Neural progenitor cell (in vitro differentiated cells): Measurements from ENCODE around the gene ZAR1L. TPM values are rescaled to one million over a fixed set of nuclear protein-coding genes. Genes with fewer than 3 reads are reported as not detected.

ENCODE experiments used
- DNase-seq: peaks from one replicate; pipeline ENCODE4 v3.0.0-alpha.2; 2016; ENCODE audit warnings: low spot score
- H2AFZ ChIP-seq: fragments of 200-600 bp; sonication (generic); replicated peaks from 2 replicates; pipeline ENCODE4 v1.6.1; 2016; ENCODE audit warnings: antibody characterized with exemption
- H3F3A ChIP-seq: fragments of 200-600 bp; sonication (generic); 2 replicates; pipeline ENCODE4 v1.6.1; 2016; ENCODE audit warnings: antibody characterized with exemption, low read depth
- H3K27ac ChIP-seq: fragments of 200-600 bp; sonication (generic); 2 replicates; pipeline ENCODE4 v1.5.1; 2016; ENCODE audit warnings: mild to moderate bottlenecking
- H3K27me3 ChIP-seq: fragments of 200-600 bp; sonication (generic); 2 replicates; pipeline ENCODE4 v1.6.1; 2016; ENCODE audit warnings: mild to moderate bottlenecking, moderate library complexity
- H3K36me3 ChIP-seq: fragments of 200-600 bp; sonication (generic); 2 replicates; pipeline ENCODE4 v1.5.1; 2016
- H3K4me1 ChIP-seq: fragments of 200-600 bp; sonication (generic); 2 replicates; pipeline ENCODE4 v1.6.1; 2016; ENCODE audit warnings: mixed run types
- H3K4me2 ChIP-seq: fragments of 200-600 bp; sonication (generic); 2 replicates; pipeline ENCODE4 v1.6.1; 2016
- H3K4me3 ChIP-seq: fragments of 200-600 bp; sonication (generic); 2 replicates; pipeline ENCODE4 v1.5.1; 2016
- H3K79me2 ChIP-seq: fragments of 200-600 bp; sonication (generic); 2 replicates; pipeline ENCODE4 v1.6.1; 2016; ENCODE audit warnings: low read depth
- H3K9ac ChIP-seq: fragments of 200-600 bp; sonication (generic); 2 replicates; pipeline ENCODE4 v1.6.1; 2016
- H3K9me3 ChIP-seq: fragments of 200-600 bp; sonication (generic); 2 replicates; pipeline ENCODE4 v1.5.1; 2016; ENCODE audit warnings: low read depth
- H4K20me1 ChIP-seq: fragments of 200-600 bp; sonication (generic); 2 replicates; pipeline ENCODE4 v1.6.1; 2016; ENCODE audit warnings: low read depth
- H3K27ac Mint-ChIP-seq: 3 replicates; pipeline ENCODE4 v1.8.0; 2021; ENCODE audit warnings: mixed read lengths
- H3K27me3 Mint-ChIP-seq: 2 replicates; pipeline ENCODE4 v1.8.0; 2022; ENCODE audit warnings: low read depth, mild to moderate bottlenecking, inconsistent platforms, moderate library complexity, mixed read lengths; ENCODE audit not compliant: insufficient read depth
- H3K36me3 Mint-ChIP-seq: 3 replicates; pipeline ENCODE4 v1.8.0; 2021; ENCODE audit warnings: mixed read lengths
- H3K4me1 Mint-ChIP-seq: 3 replicates; pipeline ENCODE4 v1.8.0; 2021; ENCODE audit warnings: mixed read lengths
- H3K4me3 Mint-ChIP-seq: 3 replicates; pipeline ENCODE4 v1.8.0; 2021; ENCODE audit warnings: mild to moderate bottlenecking, moderate library complexity, mixed read lengths
- H3K9me3 Mint-ChIP-seq: 3 replicates; pipeline ENCODE4 v1.8.0; 2020; ENCODE audit warnings: mixed read lengths
- EZH2 ChIP-seq: fragments of 200-600 bp; sonication (generic); IDR thresholded peaks from 2 replicates; pipeline ENCODE4 v1.6.1; 2017; ENCODE audit warnings: antibody characterized with exemption, mild to moderate bottlenecking, moderate library complexity
- EZH2phosphoT487 ChIP-seq: fragments of 200-600 bp; sonication (generic); IDR thresholded peaks from 2 replicates; pipeline ENCODE4 v1.6.1; 2017; ENCODE audit warnings: antibody characterized with exemption
- total RNA-seq: library from RNA; depleted of rRNA; stranded (reverse); fragments of >200 nt; gene quantifications from 2 replicates; pipeline ENCODE4 v1.2.3, GENCODE V29; 2015; ENCODE audit warnings: low replicate concordance
- TF ChIP-seq, protein P1 (sequence below): fragments of 200-600 bp; sonication (generic); IDR thresholded peaks from 2 replicates; pipeline ENCODE4 v1.5.1; 2017; ENCODE audit warnings: antibody characterized with exemption, mild to moderate bottlenecking

The ZAR1L gene
- total RNA-seq, 1 donor from 2014 or later = 2.2 TPM

DNA sequence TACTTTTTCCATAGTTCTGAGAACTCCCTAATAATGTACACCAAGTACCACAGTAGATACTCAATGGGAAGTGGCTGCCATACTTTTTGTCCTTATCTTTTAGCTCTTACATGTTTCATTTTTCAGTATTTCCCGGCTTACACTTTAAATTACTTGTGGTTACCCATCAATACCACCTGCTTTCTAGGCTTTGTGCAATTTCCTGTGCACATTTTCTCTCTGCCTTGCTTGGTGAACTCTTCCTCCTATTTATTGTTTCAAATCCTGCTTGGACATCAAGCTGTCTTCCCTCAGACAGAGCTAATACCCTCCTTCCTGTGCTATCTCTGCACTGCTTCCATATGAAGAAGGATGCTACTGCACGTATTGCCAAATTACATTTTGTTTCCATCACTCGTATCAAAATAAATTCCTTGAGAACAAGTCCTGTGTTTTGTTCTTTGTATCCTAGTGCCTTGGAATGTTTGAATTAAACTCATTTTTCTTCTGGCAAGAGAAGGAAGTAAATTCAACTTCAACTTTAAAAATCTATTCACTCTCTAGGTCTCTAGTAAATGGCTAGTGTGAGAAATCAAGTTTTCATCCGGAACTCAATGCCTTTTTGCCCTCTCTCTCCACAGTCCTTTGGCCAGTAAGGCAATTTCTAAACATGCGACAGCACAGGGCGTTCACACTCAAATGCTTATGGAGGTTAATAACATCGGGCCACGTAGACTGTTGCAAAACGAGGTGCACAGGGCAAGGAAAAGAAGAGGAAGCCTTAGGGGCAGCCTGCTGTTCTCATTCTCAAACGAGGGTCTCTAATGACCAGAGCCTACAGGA is 5.6 kb downstream of the ZAR1L start:
- H3K4me2 ChIP-seq = no peak overlapping the region
- H2AFZ ChIP-seq = peak overlapping the region; percentile 40
- H3K9ac ChIP-seq = no peak overlapping the region
- no peaks in the 10 kb centered on the region for H3K9me3 ChIP-seq
- no peaks in the 10 kb centered on the region for H3K27me3 Mint-ChIP-seq
- no peak overlapping the region for H3K27ac ChIP-seq
- H4K20me1 ChIP-seq = no peaks in the 10 kb centered on the region
- peaks cover 7% of the 10 kb centered on the region for H3F3A ChIP-seq
- no peak overlapping the region for H3K4me3 Mint-ChIP-seq
- no peaks in the 10 kb centered on the region for H3K36me3 Mint-ChIP-seq
- no peaks in the 10 kb centered on the region for H3K27me3 ChIP-seq
- DNase-seq = no peak
- no peaks in the 10 kb centered on the region for H3K36me3 ChIP-seq
- H3K27ac Mint-ChIP-seq = no peak overlapping the region
- H3K4me3 ChIP-seq = no peak overlapping the region
- TF ChIP-seq EZH2phosphoT487 (no peak), EZH2 (no peak)
- TF ChIP-seq, protein P1, sequence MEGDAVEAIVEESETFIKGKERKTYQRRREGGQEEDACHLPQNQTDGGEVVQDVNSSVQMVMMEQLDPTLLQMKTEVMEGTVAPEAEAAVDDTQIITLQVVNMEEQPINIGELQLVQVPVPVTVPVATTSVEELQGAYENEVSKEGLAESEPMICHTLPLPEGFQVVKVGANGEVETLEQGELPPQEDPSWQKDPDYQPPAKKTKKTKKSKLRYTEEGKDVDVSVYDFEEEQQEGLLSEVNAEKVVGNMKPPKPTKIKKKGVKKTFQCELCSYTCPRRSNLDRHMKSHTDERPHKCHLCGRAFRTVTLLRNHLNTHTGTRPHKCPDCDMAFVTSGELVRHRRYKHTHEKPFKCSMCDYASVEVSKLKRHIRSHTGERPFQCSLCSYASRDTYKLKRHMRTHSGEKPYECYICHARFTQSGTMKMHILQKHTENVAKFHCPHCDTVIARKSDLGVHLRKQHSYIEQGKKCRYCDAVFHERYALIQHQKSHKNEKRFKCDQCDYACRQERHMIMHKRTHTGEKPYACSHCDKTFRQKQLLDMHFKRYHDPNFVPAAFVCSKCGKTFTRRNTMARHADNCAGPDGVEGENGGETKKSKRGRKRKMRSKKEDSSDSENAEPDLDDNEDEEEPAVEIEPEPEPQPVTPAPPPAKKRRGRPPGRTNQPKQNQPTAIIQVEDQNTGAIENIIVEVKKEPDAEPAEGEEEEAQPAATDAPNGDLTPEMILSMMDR = no peak
- H3K4me1 Mint-ChIP-seq = peaks cover under 1% of the 10 kb centered on the region
- no peaks in the 10 kb centered on the region for H3K9me3 Mint-ChIP-seq
- H3K79me2 ChIP-seq = no peaks in the 10 kb centered on the region
- no peaks in the 10 kb centered on the region for H3K4me1 ChIP-seq

GRCh38 chr13:32305646-32306045 is 9.5 kb downstream of the ZAR1L start:
- H3K4me1 Mint-ChIP-seq = no peaks in the 10 kb centered on the region

DNA sequence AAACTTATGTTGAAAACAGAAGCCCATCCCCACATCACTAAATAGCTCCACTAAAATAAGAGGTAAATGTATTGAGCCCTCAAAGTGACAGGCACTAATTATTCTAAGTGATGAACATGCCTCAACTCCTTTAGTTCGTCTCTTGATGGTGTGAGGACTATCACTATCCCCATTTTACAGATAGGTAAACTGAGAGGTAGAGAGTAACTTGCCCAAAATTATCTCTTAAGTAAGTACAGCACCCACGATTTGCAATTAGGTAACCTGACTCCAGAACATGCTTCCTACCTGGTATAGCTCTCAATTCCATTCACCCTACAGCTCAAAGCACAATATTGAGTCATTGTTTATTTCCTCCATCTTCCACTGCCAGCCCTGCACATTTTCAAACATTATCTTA is 12.7 kb downstream of the ZAR1L start:
- H3K4me3 Mint-ChIP-seq = no peak overlapping the region
- H3K79me2 ChIP-seq = no peaks in the 10 kb centered on the region
- no peaks in the 10 kb centered on the region for H3F3A ChIP-seq
- no peak overlapping the region for H3K9ac ChIP-seq
- DNase-seq = no peak
- no peaks in the 10 kb centered on the region for H3K36me3 ChIP-seq
- no peaks in the 10 kb centered on the region for H3K27me3 ChIP-seq
- H3K27ac Mint-ChIP-seq = no peak overlapping the region
- no peak overlapping the region for H3K4me2 ChIP-seq
- no peaks in the 10 kb centered on the region for H3K36me3 Mint-ChIP-seq
- H3K4me3 ChIP-seq = no peak overlapping the region
- no peaks in the 10 kb centered on the region for H4K20me1 ChIP-seq
- no peak overlapping the region for H2AFZ ChIP-seq
- H3K4me1 ChIP-seq = peaks cover 18% of the 10 kb centered on the region
- TF ChIP-seq EZH2 (no peak), EZH2phosphoT487 (no peak)
- TF ChIP-seq, protein P1 = no peak
- H3K9me3 Mint-ChIP-seq = no peaks in the 10 kb centered on the region
- no peaks in the 10 kb centered on the region for H3K9me3 ChIP-seq
- H3K27me3 Mint-ChIP-seq = no peaks in the 10 kb centered on the region
- H3K4me1 Mint-ChIP-seq = peaks cover 6% of the 10 kb centered on the region
- no peak overlapping the region for H3K27ac ChIP-seq

More at GRCh38 chr13:32305646-32306045, 9.5 kb downstream of the ZAR1L start:
- no peaks in the 10 kb centered on the region for H3K27me3 ChIP-seq
- Mint-ChIP-seq H3K4me3 (no peak overlapping the region), H3K27me3 (no peaks in the 10 kb centered on the region), H3K27ac (no peak overlapping the region), H3K36me3 (no peaks in the 10 kb centered on the region), H3K9me3 (no peaks in the 10 kb centered on the region)
- no peaks in the 10 kb centered on the region for H3F3A ChIP-seq
- H3K9ac ChIP-seq = no peak overlapping the region
- H3K4me1 ChIP-seq = peaks cover under 1% of the 10 kb centered on the region
- DNase-seq = no peak
- no peaks in the 10 kb centered on the region for H4K20me1 ChIP-seq
- no peak overlapping the region for H3K4me3 ChIP-seq
- no peak overlapping the region for H3K27ac ChIP-seq
- TF ChIP-seq EZH2phosphoT487 = no peak
- TF ChIP-seq, protein P1 = no peak
- no peak for TF ChIP-seq EZH2
- no peak overlapping the region for H3K4me2 ChIP-seq
- H3K36me3 ChIP-seq = no peaks in the 10 kb centered on the region
- no peaks in the 10 kb centered on the region for H3K9me3 ChIP-seq
- H2AFZ ChIP-seq = no peak overlapping the region
- no peaks in the 10 kb centered on the region for H3K79me2 ChIP-seq
